ENCODE measurements around the gene OR2A25. TPM values are rescaled to one million over a fixed set of nuclear protein-coding genes. Genes with fewer than 3 reads are reported as not detected.

Gene OR2A25
- polyA plus RNA-seq, 1 donor, result not detected

DNA sequence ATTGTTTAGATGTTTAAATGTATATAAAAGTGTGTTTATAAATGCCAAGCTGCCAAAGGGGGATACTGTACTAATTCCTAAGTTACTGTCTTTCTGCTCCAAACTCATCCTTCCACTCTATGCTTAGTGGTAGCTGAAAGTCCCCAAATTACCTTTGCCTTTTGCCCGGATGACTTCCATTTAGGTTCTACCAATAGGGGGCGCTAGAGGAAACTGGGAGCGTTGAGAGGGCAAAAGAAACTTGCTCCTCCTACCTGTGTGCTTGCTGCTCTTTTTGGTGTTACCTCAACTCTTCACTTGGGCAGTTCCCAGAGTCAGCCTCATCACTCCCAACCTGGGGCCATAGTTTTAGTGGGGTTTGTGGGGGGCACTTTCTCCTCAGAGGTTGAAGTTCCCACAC is 5.9 kb upstream of the OR2A25 start:
- Histone ChIP-seq H3K27ac (ENCODE audit: low read length) (no peak overlapping the region), H3K9me3 (ENCODE audit: control insufficient read depth, low read depth, low read length) (no peaks in the 10 kb centered on the region), H3K27me3 (ENCODE audit: control insufficient read depth, insufficient read depth, low read length) (no peaks in the 10 kb centered on the region), H3K4me3 (ENCODE audit: low read length) (no peak overlapping the region), H3K36me3 (ENCODE audit: control insufficient read depth, insufficient read depth, low read length) (no peaks in the 10 kb centered on the region), H3K4me1 (ENCODE audit: control insufficient read depth, insufficient read depth, low read length) (no peaks in the 10 kb centered on the region)
- no CpG with 5 or more reads among the region's 3 CpGs for WGBS (ENCODE audit: insufficient coverage, low lambda C conversion rate)
- DNase-seq, result no peak

DNA sequence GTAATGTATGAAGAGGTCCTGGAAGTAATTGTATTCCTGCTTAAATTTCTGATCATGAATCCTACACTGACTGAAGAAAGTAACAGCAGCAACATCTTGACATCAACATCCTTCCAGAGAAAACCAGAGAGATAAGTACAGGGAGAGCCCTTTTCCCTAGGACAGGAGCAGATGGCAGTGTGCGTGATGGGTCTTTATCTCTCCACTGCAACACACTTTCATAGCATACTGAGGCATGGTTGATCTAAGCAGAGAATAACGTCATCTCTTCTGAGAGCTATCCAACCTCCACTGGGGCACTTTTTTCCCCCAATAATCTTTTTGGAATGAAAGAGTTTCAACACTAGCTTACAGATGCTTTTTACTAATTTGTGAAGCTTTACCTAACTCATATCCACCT is 342 bp downstream of the OR2A25 start:
- 33% methylated on average over 1 of the region's 2 CpGs for WGBS (ENCODE audit: insufficient coverage, low lambda C conversion rate)

DNA sequence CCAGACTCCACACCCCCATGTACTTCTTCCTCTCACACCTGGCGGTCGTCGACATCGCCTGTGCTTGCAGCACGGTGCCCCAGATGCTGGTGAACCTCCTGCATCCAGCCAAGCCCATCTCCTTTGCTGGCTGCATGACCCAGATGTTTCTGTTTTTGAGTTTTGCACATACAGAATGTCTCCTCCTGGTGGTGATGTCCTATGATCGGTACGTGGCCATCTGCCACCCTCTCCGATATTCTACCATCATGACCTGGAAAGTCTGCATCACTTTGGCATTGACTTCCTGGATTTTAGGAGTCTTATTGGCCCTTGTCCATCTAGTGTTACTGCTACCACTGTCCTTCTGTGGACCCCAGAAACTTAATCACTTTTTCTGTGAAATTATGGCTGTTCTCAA is 4.8 kb downstream of the OR2A25 start:
- H3K9me3 ChIP-seq (ENCODE audit: control insufficient read depth, low read depth, low read length), result no peaks in the 10 kb centered on the region
- H3K36me3 ChIP-seq (ENCODE audit: control insufficient read depth, insufficient read depth, low read length), result no peaks in the 10 kb centered on the region
- no peak overlapping the region for H3K27ac ChIP-seq (ENCODE audit: low read length)
- H3K27me3 ChIP-seq (ENCODE audit: control insufficient read depth, insufficient read depth, low read length), result peaks cover 2% of the 10 kb centered on the region
- no peak for DNase-seq
- WGBS (ENCODE audit: insufficient coverage, low lambda C conversion rate), result no CpG with 5 or more reads among the region's 8 CpGs
- no peak overlapping the region for H3K4me3 ChIP-seq (ENCODE audit: low read length)
- no peaks in the 10 kb centered on the region for H3K4me1 ChIP-seq (ENCODE audit: control insufficient read depth, insufficient read depth, low read length)

More for the DNA sequence above, 342 bp downstream of the OR2A25 start:
- peaks cover 2% of the 10 kb centered on the region for H3K27me3 ChIP-seq (ENCODE audit: control insufficient read depth, insufficient read depth, low read length)
- no peak overlapping the region for H3K27ac ChIP-seq (ENCODE audit: low read length)
- no peak for DNase-seq
- H3K4me1 ChIP-seq (ENCODE audit: control insufficient read depth, insufficient read depth, low read length), result no peaks in the 10 kb centered on the region
- no peaks in the 10 kb centered on the region for H3K9me3 ChIP-seq (ENCODE audit: control insufficient read depth, low read depth, low read length)
- H3K4me3 ChIP-seq (ENCODE audit: low read length), result no peak overlapping the region
- no peaks in the 10 kb centered on the region for H3K36me3 ChIP-seq (ENCODE audit: control insufficient read depth, insufficient read depth, low read length)

DNA sequence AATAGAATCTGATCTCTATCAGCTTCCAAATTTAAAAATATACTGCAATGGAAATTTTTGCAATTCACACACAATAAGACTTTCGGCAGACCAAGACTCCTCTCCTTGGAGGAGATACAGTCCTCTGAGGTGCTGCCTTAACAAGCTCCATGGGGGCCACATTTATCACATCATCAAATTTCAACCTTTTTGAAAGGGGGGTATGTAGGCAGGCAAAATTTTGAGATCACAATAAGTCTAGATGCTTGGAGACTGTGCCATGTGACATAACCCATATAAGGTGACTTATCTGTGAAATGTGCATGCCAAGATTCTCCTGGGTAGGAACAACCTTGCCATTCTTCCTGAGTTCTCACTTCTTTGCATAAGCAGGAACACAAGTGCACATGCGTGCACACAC is 16.4 kb downstream of the OR2A25 start, which contains the start of gene OR2A12:
Gene OR2A12, plus strand, starts transcription at position 301 of the 400 bp plus-strand sequence. CDS start 8,830 bp downstream, outside the sequence.
- no CpG with 5 or more reads among the region's 2 CpGs for WGBS (ENCODE audit: insufficient coverage, low lambda C conversion rate)
- Histone ChIP-seq H3K9me3 (ENCODE audit: control insufficient read depth, low read depth, low read length) (no peaks in the 10 kb centered on the region), H3K27ac (ENCODE audit: low read length) (no peak within 1 kb of the TSS), H3K4me3 (ENCODE audit: low read length) (no peak within 1 kb of the TSS), H3K27me3 (ENCODE audit: control insufficient read depth, insufficient read depth, low read length) (no peaks in the 10 kb centered on the region), H3K36me3 (ENCODE audit: control insufficient read depth, insufficient read depth, low read length) (no peaks in the 10 kb centered on the region), H3K4me1 (ENCODE audit: control insufficient read depth, insufficient read depth, low read length) (no peaks in the 10 kb centered on the region)
- no peak for DNase-seq

DNA sequence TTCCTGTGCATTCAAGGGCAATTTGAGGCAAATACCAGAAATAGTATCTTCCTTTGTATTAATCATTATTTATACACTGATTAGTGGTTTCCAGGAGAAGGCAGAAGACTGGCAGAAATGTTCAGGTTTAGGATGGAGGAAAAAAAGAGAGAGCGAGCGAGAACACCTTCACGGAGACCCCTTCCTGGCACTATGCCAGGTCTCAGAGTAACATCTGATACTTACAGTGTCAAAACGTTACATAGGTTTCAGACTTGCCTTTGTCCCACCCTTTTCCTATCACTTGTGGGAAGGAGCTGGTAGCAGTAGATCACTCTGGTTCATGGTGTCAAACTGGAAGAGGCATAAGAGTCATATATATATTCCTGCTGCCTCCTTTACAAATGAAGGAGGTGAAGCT is 17.1 kb downstream of the OR2A25 start:
- H3K4me1 ChIP-seq (ENCODE audit: control insufficient read depth, insufficient read depth, low read length), result no peaks in the 10 kb centered on the region
- no peaks in the 10 kb centered on the region for H3K9me3 ChIP-seq (ENCODE audit: control insufficient read depth, low read depth, low read length)
- DNase-seq, result no peak
- H3K4me3 ChIP-seq (ENCODE audit: low read length), result no peak overlapping the region
- H3K27me3 ChIP-seq (ENCODE audit: control insufficient read depth, insufficient read depth, low read length), result no peaks in the 10 kb centered on the region
- no peak overlapping the region for H3K27ac ChIP-seq (ENCODE audit: low read length)
- no peaks in the 10 kb centered on the region for H3K36me3 ChIP-seq (ENCODE audit: control insufficient read depth, insufficient read depth, low read length)
- WGBS (ENCODE audit: insufficient coverage, low lambda C conversion rate), result no CpG with 5 or more reads among the region's 4 CpGs

DNA sequence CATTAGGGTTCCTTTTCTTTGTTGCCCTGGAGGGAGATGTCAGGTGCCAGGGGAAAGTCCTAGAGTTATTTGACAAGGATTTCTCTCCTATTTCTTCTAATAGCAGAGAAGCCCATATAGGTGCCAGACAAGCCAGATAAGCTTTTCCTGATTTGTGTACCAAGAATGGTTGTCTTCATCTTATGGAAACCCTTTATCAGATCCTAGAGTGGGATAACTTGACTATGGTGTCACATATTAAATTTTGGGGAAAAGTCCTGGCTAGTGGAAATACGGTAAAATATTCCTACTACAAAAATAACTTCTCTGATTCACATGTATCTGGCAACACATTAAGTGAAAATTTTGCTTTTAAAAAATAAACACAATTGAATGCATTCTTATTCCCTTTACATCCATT is 17.6 kb downstream of the OR2A25 start:
- no peaks in the 10 kb centered on the region for H3K9me3 ChIP-seq (ENCODE audit: control insufficient read depth, low read depth, low read length)
- DNase-seq, result no peak
- H3K4me1 ChIP-seq (ENCODE audit: control insufficient read depth, insufficient read depth, low read length), result no peaks in the 10 kb centered on the region
- WGBS (ENCODE audit: insufficient coverage, low lambda C conversion rate), result 100% methylated on average over 1 of the region's 1 CpG
- no peak overlapping the region for H3K4me3 ChIP-seq (ENCODE audit: low read length)
- no peak overlapping the region for H3K27ac ChIP-seq (ENCODE audit: low read length)
- H3K27me3 ChIP-seq (ENCODE audit: control insufficient read depth, insufficient read depth, low read length), result no peaks in the 10 kb centered on the region
- no peaks in the 10 kb centered on the region for H3K36me3 ChIP-seq (ENCODE audit: control insufficient read depth, insufficient read depth, low read length)

DNA sequence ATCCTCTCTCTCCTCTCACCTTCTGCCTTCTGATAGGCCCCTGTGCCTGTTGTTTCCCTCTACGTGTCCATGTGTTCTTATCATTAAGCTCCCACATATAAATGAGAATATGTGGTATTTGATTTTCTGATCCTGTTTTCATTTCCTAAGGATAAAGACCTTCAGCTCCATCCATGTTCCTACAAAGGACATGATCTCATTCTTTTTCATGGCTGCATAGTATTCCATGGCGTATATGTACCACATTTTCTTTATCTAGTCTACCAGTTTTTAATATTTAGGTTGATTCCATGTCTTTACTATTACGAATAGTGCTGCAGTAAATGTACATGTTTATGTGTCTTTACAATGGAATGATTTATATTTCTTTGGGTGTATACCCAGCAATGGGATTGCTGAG is 21.1 kb downstream of the OR2A25 start:
- H3K36me3 ChIP-seq (ENCODE audit: control insufficient read depth, insufficient read depth, low read length), result no peaks in the 10 kb centered on the region
- H3K27me3 ChIP-seq (ENCODE audit: control insufficient read depth, insufficient read depth, low read length), result no peaks in the 10 kb centered on the region
- no peaks in the 10 kb centered on the region for H3K4me1 ChIP-seq (ENCODE audit: control insufficient read depth, insufficient read depth, low read length)
- WGBS (ENCODE audit: insufficient coverage, low lambda C conversion rate), result no CpG with 5 or more reads among the region's 3 CpGs
- H3K27ac ChIP-seq (ENCODE audit: low read length), result no peak overlapping the region
- H3K4me3 ChIP-seq (ENCODE audit: low read length), result no peak overlapping the region
- H3K9me3 ChIP-seq (ENCODE audit: control insufficient read depth, low read depth, low read length), result no peaks in the 10 kb centered on the region
- DNase-seq, result no peak

DNA sequence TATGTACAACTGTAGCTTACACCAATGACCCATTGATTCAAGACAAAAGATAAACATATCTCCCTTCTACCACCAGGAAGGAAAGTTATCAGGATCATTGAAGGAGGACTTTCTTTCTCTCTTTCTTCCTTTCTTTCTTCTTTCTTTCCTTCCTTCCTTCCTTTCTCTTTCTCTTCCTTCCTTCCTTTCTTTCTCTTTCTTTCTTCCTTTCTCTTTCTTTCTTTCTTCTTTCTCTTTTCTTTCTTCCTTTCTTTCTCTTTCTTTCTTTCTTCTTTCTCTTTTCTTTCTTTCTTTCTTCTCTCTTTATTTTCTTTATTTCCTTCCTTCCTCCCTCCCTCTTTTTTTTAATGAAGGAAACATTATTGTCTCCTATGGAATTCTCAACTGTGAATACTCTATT is 29.2 kb downstream of the OR2A25 start:
- Histone ChIP-seq H3K27me3 (ENCODE audit: control insufficient read depth, insufficient read depth, low read length) (no peaks in the 10 kb centered on the region), H3K4me1 (ENCODE audit: control insufficient read depth, insufficient read depth, low read length) (no peaks in the 10 kb centered on the region), H3K36me3 (ENCODE audit: control insufficient read depth, insufficient read depth, low read length) (no peaks in the 10 kb centered on the region), H3K9me3 (ENCODE audit: control insufficient read depth, low read depth, low read length) (no peaks in the 10 kb centered on the region), H3K27ac (ENCODE audit: low read length) (no peak overlapping the region), H3K4me3 (ENCODE audit: low read length) (no peak overlapping the region)
- no peak for DNase-seq

DNA sequence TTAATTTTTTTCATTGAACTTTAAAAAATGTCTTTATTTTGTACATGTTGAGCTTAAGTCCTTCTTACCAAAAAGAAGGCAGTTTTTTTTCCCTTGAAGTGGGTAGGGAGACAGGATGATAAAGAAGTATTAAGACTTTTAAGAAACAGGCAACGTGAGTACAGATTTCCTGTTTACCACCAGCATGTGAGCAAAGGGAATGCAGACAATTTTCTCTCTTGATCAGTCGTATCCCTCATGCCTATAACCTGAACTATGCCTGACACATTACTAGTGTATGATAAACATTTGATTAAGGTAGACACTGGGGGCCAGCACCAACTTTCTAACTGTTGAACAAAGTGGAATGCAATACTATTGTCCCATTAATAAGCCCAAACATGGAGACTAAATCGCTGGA is 31.0 kb downstream of the OR2A25 start:
- Histone ChIP-seq H3K27ac (ENCODE audit: low read length) (no peak overlapping the region), H3K4me3 (ENCODE audit: low read length) (no peak overlapping the region), H3K4me1 (ENCODE audit: control insufficient read depth, insufficient read depth, low read length) (no peaks in the 10 kb centered on the region), H3K36me3 (ENCODE audit: control insufficient read depth, insufficient read depth, low read length) (no peaks in the 10 kb centered on the region), H3K27me3 (ENCODE audit: control insufficient read depth, insufficient read depth, low read length) (no peaks in the 10 kb centered on the region), H3K9me3 (ENCODE audit: control insufficient read depth, low read depth, low read length) (no peaks in the 10 kb centered on the region)
- no peak for DNase-seq
- 50% methylated on average over 1 of the region's 3 CpGs for WGBS (ENCODE audit: insufficient coverage, low lambda C conversion rate)

DNA sequence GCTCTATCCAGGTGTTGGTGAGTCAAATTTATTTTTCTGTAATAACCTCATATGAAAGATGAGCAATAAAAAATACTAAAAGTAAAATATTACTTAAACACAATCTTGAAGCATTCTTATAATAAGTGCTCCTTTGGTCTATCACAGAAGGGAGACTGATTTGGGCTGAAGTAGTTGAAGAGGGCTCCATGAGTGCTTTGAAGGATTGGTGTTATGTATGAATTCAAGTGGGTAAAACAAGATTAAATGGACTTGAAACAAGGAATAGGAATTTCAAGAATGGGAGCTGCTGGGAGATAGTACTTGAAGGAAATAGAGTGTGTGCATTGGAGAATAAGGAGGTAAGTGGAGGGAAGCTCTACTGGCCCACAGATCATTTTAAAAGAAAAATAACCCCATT is 32.4 kb downstream of the OR2A25 start:
- Histone ChIP-seq H3K27ac (ENCODE audit: low read length) (no peak overlapping the region), H3K9me3 (ENCODE audit: control insufficient read depth, low read depth, low read length) (no peaks in the 10 kb centered on the region), H3K4me3 (ENCODE audit: low read length) (no peak overlapping the region), H3K36me3 (ENCODE audit: control insufficient read depth, insufficient read depth, low read length) (no peaks in the 10 kb centered on the region), H3K4me1 (ENCODE audit: control insufficient read depth, insufficient read depth, low read length) (no peaks in the 10 kb centered on the region), H3K27me3 (ENCODE audit: control insufficient read depth, insufficient read depth, low read length) (no peaks in the 10 kb centered on the region)
- no peak for DNase-seq

DNA sequence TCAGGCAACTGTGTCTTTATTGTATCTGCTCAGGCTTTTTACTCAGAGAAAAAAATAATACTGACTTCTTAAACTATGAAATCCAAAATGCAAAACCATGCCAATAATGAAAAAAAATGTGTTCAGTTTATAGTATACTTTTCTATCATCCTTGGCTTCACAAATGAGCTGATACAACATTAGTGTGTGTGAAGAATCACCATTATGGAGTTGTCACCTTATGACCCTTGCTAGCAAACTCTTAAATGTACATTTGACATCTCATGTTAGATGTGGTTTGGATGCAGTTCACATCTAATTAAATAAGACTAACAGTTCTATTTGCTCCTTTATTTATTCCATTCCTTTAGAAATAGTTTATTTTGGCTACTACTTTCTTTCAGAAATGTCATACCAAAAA is 35.6 kb downstream of the OR2A25 start:
- no peaks in the 10 kb centered on the region for H3K27me3 ChIP-seq (ENCODE audit: control insufficient read depth, insufficient read depth, low read length)
- H3K27ac ChIP-seq (ENCODE audit: low read length), result no peak overlapping the region
- H3K36me3 ChIP-seq (ENCODE audit: control insufficient read depth, insufficient read depth, low read length), result no peaks in the 10 kb centered on the region
- no peaks in the 10 kb centered on the region for H3K9me3 ChIP-seq (ENCODE audit: control insufficient read depth, low read depth, low read length)
- DNase-seq, result no peak
- no peaks in the 10 kb centered on the region for H3K4me1 ChIP-seq (ENCODE audit: control insufficient read depth, insufficient read depth, low read length)
- no peak overlapping the region for H3K4me3 ChIP-seq (ENCODE audit: low read length)
